ENCODE results near the gene MACF1.

The MACF1 gene

DNA sequence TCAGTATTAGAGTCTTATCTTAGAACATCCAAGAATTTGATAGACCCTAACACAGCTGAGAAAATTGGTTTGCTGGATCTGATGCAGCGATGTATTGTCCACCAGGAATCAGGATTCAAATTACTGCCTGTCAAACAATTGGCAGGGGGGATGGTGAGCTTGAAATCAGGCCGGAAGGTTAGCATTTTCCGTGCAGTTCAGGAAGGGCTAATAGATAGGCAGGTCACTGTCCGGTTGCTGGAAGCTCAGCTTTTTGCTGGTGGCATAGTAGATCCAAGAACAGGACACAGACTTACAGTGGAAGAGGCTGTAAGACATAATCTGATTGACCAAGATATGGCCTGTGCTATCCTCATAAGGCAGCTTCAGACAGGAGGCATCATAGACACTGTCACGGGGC, 127.2 kb downstream of the MACF1 start:
- no peak for DNase-seq (ENCODE audit: low read depth, low spot score)
- ChIA-PET CTCF (interaction anchor here (0.9 to 1.0 kb wide), 2 partner anchors 199 to 207 kb away, joined by 3 read pairs; no protein-coding TSS in a partner anchor), POLR2A (no interaction called here)

DNA sequence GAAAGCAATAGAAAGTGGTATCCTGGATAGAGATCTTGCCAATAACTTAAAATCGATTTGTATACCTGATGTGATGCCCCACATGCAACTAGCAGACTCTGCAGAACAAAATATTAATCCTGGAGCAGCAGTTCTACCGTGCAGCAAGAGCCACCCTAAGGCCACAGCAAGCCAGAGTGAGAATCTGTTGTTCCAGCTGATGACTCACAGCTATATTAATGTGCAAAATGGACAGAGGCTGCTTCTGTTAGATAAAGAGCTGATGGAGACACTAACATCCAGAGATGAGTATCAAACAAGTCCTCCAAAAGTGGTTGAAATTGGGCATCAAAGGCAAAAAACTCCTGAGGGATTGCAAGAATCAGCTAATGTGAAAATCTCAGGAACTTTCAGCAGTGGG, 127.8 kb downstream of the MACF1 start:
- TF ChIP-seq, protein P1, sequence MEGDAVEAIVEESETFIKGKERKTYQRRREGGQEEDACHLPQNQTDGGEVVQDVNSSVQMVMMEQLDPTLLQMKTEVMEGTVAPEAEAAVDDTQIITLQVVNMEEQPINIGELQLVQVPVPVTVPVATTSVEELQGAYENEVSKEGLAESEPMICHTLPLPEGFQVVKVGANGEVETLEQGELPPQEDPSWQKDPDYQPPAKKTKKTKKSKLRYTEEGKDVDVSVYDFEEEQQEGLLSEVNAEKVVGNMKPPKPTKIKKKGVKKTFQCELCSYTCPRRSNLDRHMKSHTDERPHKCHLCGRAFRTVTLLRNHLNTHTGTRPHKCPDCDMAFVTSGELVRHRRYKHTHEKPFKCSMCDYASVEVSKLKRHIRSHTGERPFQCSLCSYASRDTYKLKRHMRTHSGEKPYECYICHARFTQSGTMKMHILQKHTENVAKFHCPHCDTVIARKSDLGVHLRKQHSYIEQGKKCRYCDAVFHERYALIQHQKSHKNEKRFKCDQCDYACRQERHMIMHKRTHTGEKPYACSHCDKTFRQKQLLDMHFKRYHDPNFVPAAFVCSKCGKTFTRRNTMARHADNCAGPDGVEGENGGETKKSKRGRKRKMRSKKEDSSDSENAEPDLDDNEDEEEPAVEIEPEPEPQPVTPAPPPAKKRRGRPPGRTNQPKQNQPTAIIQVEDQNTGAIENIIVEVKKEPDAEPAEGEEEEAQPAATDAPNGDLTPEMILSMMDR (IDR thresholded peaks at IDR 0.05; ENCODE audit: insufficient read depth, low read length, missing control alignments) = no peak
- POLR2A ChIA-PET = interaction anchor here (0.6 kb wide), 1 partner anchor 54 kb away, joined by 3 read pairs; no protein-coding TSS in a partner anchor
- no peak overlapping the region for H3K4me3 ChIP-seq (ENCODE audit: low read depth, low read length)
- CTCF ChIA-PET = interaction anchor here (1.0 to 1.4 kb wide), 2 partner anchors 207 to 233 kb away, joined by 3 read pairs; no protein-coding TSS in a partner anchor
- DNase-seq (ENCODE audit: low read depth, low spot score) = no peak

More for the DNA sequence above, 127.2 kb downstream of the MACF1 start:
- H3K4me3 ChIP-seq (ENCODE audit: low read depth, low read length) = no peak overlapping the region
- TF ChIP-seq, protein P1 (IDR thresholded peaks at IDR 0.05; ENCODE audit: insufficient read depth, low read length, missing control alignments) = no peak

DNA sequence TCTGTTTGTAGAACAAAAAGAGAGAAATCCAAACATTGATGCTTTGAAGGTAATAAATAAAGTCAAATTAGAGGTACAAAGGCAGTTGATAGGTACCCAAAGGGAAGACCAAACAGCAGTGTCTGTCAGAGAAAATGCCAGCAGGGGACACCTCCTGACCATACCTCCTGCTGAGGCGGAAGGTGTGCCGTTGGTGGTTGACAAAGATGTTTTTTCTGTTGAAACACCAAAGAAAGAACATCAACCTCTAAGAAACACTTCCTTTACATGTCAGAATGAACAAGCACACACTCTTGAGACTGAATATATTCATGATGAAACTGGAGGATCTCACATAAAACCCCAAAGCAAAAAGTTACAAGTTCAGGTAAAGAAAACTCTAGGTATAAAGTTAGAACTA, 128.3 kb downstream of the MACF1 start:
- H3K4me3 ChIP-seq (ENCODE audit: low read depth, low read length) = no peak overlapping the region
- ChIA-PET POLR2A (interaction anchor here (0.6 kb wide), 1 partner anchor 53 kb away, joined by 3 read pairs; no protein-coding TSS in a partner anchor), CTCF (interaction anchor here (0.8 to 1.4 kb wide), 2 partner anchors 206 to 234 kb away, joined by 3 read pairs; no protein-coding TSS in a partner anchor)

DNA sequence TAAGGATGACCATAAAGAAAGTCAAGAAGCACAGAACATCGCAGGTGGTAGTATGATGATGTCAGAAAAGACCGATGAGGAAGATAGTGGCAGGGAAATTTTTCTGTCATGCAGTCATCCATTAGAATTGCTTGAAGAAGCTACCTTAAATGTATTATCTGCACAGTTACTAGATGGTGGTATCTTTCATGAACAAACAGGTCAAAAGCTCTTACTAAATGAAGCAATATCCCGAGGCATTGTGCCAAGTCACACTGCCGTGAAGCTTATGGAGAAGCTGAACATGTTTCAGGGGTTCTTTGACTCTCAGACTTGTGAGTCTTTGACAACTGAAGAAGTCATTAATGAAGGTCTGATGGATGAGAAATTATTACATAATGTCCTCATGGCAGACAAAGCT, 128.8 kb downstream of the MACF1 start:
- H3K4me3 ChIP-seq (ENCODE audit: low read depth, low read length) = no peak overlapping the region
- POLR2A ChIA-PET = no interaction called here
- TF ChIP-seq, protein P1 (IDR thresholded peaks at IDR 0.05; ENCODE audit: insufficient read depth, low read length, missing control alignments) = no peak
- DNase-seq (ENCODE audit: low read depth, low spot score) = no peak
- CTCF ChIA-PET = interaction anchor here (0.8 to 1.4 kb wide), 3 partner anchors 140 to 234 kb away, joined by 3 to 5 read pairs (median 3); no protein-coding TSS in a partner anchor

More for the DNA sequence above, 128.3 kb downstream of the MACF1 start:
- TF ChIP-seq, protein P1 (IDR thresholded peaks at IDR 0.05; ENCODE audit: insufficient read depth, low read length, missing control alignments) = no peak
- DNase-seq (ENCODE audit: low read depth, low spot score) = no peak

DNA sequence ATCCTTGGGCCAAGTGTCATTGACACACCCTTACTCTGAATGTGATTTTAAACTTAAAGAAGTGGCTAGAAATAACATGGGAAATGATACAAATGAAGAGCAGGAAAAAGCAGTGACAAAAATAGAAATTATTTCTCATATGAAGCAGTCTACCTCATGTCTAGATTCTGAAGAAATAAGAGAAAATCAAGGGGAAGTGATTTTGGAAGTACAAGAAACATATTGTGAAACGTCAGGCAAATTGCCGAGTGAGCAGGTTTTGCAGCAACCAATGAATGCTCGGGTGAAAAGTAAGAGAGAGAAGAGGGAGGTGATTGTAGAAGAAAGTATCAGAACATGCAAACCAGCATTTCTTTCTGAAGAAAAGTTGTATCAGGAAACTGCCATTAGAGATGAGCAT, 130.7 kb downstream of the MACF1 start:
- TF ChIP-seq, protein P1 (IDR thresholded peaks at IDR 0.05; ENCODE audit: insufficient read depth, low read length, missing control alignments) = no peak
- ChIA-PET POLR2A (no interaction called here), CTCF (no interaction called here)
- no peak for DNase-seq (ENCODE audit: low read depth, low spot score)
- no peak overlapping the region for H3K4me3 ChIP-seq (ENCODE audit: low read depth, low read length)

DNA sequence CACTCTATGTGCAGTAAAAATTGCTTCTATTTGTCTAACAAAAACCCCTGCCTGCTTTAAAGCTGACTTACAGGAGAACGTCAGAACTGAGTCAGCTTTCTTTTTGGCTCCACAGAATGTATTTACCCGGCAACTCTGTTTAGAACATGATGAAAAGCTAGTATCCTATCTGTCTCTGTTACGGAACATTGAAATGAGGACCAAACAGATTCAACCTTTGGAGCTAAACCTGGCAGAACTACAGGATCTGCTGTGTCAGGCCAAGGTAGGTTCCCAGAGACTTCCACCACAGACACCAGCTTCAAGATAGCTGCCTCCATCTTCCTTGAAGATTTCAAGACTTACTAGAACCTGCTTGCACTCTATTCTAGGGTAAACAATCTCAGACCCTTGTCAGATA, 132.6 kb downstream of the MACF1 start:
- TF ChIP-seq, protein P1 (IDR thresholded peaks at IDR 0.05; ENCODE audit: insufficient read depth, low read length, missing control alignments) = no peak
- CTCF ChIA-PET = interaction anchor here (0.8 to 1.1 kb wide), 4 partner anchors 17 to 239 kb away, joined by 3 to 4 read pairs (median 4); no protein-coding TSS in a partner anchor

More for the DNA sequence above, 132.6 kb downstream of the MACF1 start:
- H3K4me3 ChIP-seq (ENCODE audit: low read depth, low read length) = no peak overlapping the region
- no peak for DNase-seq (ENCODE audit: low read depth, low spot score)
- POLR2A ChIA-PET = no interaction called here

Measured in AG04449 (cell line).